Smooth muscle cell of bladder (primary cell): ENCODE measurements around the gene ATP13A5. TPM values are rescaled to one million over a fixed set of nuclear protein-coding genes. Genes with fewer than 3 reads are reported as not detected.

Source experiments
- total RNA-seq: library from RNA; depleted of rRNA; stranded (reverse); fragments of >200 nt; gene quantifications from 2 replicates; pipeline ENCODE4 v1.2.3, GENCODE V29; 2014

Gene ATP13A5, protein sequence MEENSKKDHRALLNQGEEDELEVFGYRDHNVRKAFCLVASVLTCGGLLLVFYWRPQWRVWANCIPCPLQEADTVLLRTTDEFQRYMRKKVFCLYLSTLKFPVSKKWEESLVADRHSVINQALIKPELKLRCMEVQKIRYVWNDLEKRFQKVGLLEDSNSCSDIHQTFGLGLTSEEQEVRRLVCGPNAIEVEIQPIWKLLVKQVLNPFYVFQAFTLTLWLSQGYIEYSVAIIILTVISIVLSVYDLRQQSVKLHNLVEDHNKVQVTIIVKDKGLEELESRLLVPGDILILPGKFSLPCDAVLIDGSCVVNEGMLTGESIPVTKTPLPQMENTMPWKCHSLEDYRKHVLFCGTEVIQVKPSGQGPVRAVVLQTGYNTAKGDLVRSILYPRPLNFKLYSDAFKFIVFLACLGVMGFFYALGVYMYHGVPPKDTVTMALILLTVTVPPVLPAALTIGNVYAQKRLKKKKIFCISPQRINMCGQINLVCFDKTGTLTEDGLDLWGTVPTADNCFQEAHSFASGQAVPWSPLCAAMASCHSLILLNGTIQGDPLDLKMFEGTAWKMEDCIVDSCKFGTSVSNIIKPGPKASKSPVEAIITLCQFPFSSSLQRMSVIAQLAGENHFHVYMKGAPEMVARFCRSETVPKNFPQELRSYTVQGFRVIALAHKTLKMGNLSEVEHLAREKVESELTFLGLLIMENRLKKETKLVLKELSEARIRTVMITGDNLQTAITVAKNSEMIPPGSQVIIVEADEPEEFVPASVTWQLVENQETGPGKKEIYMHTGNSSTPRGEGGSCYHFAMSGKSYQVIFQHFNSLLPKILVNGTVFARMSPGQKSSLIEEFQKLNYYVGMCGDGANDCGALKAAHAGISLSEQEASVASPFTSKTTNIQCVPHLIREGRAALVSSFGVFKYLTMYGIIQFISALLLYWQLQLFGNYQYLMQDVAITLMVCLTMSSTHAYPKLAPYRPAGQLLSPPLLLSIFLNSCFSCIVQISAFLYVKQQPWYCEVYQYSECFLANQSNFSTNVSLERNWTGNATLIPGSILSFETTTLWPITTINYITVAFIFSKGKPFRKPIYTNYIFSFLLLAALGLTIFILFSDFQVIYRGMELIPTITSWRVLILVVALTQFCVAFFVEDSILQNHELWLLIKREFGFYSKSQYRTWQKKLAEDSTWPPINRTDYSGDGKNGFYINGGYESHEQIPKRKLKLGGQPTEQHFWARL
- total RNA-seq: not detected in 2 replicates

DNA sequence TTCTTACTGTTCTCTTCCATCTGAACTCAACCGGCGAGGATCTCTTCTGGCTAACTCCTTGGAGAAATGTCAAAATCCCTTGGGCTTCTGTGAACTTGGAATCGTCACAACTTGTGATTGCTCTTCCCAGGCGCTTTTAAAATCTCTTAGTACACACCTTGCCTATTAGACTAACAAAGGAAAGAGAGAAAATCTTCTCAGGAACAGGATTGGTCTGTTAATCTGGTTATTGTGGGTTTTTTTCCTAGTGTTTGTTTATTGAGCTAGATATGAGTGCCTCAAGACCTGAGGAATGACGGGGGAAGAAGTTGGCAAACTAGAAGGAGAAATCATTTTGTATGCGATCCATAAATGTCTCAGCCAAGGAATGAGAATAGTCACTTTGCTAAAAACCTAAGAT, at the start of gene ATP13A5:
Gene ATP13A5, minus strand, starts transcription at position 48 of the 400 bp plus-strand sequence. Its CDS starts 28 bp downstream, at position 20.

DNA sequence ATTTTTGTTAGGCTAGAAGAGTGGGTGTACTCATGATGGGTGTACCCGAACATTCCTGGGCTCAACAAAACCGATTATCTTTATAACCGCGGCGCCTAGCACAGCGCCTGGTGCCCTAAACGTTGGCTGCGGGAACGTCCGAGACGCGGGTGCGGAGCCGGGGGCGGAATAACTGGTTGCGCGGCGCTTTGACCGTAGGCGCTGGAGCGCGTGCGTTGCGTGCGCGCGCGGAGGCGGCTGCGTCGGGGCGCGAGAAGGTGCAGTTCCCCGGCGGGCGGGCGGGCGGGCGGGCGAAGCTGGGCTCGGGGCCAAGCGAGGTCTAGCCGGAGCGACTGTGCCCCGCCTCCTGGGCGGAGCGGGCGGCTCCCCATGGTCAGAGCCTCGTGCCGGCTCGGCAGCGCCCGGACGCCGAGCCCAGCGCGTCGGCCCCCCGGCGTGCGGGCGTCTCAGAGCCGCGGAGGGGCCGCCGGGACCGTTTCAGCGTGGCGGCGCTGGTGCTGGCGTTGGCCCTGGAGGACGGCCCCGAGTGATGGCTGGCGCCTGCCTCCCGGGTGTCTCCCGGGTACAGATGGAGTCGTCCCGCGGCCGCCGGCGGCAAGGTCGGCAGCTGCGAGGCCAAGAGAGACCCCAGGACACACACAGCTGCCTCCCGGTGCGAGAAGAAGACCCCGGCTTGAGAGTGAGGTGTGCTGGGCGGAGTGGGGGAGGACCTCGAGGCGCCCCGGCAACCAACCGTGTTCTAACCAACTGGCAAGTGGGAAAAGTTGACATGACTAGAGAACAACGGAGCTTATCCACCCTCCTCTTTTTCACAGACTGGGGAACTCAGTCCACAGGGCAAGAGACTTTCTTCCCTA, 137.5 kb downstream of the ATP13A5 start, which contains the start of gene PLAAT1:
Gene PLAAT1, plus strand, starts transcription at position 373 of the 857 bp plus-strand sequence. CDS start 14,429 bp downstream, outside the sequence.

Other genes starting within 250 kb of the ATP13A5 start
- gene PLAAT1, start 137.5 kb downstream of the ATP13A5 start, total RNA-seq: 0.18 TPM in 1 of 2 replicates, not detected in the other
- gene ATP13A4, start 176.1 kb upstream of the ATP13A5 start, total RNA-seq: 0.18 and 0.28 TPM in 2 replicates
- 68.3 and 72.1 TPM in 2 replicates for gene OPA1, start 214.5 kb upstream of the ATP13A5 start, total RNA-seq